H1 (cell line): ENCODE measurements around the gene FNDC5. TPM values are rescaled to one million over a fixed set of nuclear protein-coding genes. Genes with fewer than 3 reads are reported as not detected.

ENCODE experiments used
- CTCF ChIP-seq, 3 experiments: IDR thresholded peaks; 1 replicate in 2 of 3; 2 replicates in 1 of 3; pipeline versions ENCODE4 v1.5.1 to v1.6.1; 2011; ENCODE audit warnings: low read length in 3 of 3, mild to moderate bottlenecking in 3 of 3, inconsistent platforms in 2 of 3, low read depth in 1 of 3, moderate library complexity in 1 of 3; ENCODE audit not compliant: insufficient read depth in 1 of 3; ENCODE audit errors: control extremely low read depth in 1 of 3
- FOSL1 ChIP-seq: IDR thresholded peaks from 2 replicates; pipeline ENCODE4 v1.6.1; 2011; ENCODE audit warnings: mild to moderate bottlenecking, low read depth, low read length, moderate library complexity; ENCODE audit not compliant: insufficient read depth
- GTF2F1 ChIP-seq: IDR thresholded peaks from 2 replicates; pipeline ENCODE4 v1.6.1; 2012; ENCODE audit warnings: low read depth, low read length, improper control_type of control experiment, borderline replicate concordance
- POU5F1 ChIP-seq: IDR thresholded peaks from 2 replicates; pipeline ENCODE4 v1.6.1; 2011; ENCODE audit warnings: low read depth, mild to moderate bottlenecking, low read length, moderate library complexity
- RNF2 ChIP-seq: fragments of 200-900, 300-1000 bp; sonication (generic); IDR thresholded peaks from 2 replicates; pipeline ENCODE4 v1.7.1; 2016; ENCODE audit warnings: borderline replicate concordance, low read depth, mild to moderate bottlenecking, antibody characterized with exemption, low read length; ENCODE audit not compliant: poor library complexity, severe bottlenecking; ENCODE audit errors: missing control alignments
- ZNF274 ChIP-seq: IDR thresholded peaks from 2 replicates; pipeline ENCODE4 v1.7.0; 2012; ENCODE audit warnings: low read length, borderline replicate concordance; ENCODE audit errors: extremely low read depth
- polyA plus RNA-seq, 7 experiments: library from polyadenylated mRNA; depleted of rRNA in 3 of 7; stranded (reverse) in 5 of 7; unstranded in 2 of 7; fragments of >200 nt in 5 of 7; fragments of 200-250 nt in 2 of 7; gene quantifications; 1 replicate in 5 of 7; 2 replicates in 1 of 7; 4 replicates in 1 of 7; pipeline versions ENCODE4 v1.2.1 to v1.2.3, GENCODE V29; 2011 to 2013; ENCODE audit warnings: missing spikeins in 2 of 7, mixed read lengths in 2 of 7
- total RNA-seq: library from RNA; stranded (reverse); fragmentation: NEBNext Ultra II Directional; extraction: Animal tissue kit (Norgen Biotek cat#: 25700); gene quantifications from 2 replicates; pipeline ENCODE4 v1.2.1, GENCODE V29; 2021
- TF ChIP-seq, protein P1 (sequence below): fragments of 300-600 bp; sonication (generic); IDR thresholded peaks from 2 replicates; pipeline ENCODE4 v1.7.1; 2012; ENCODE audit warnings: low read length, moderate library complexity, mild to moderate bottlenecking, inconsistent platforms; ENCODE audit not compliant: insufficient replicate concordance

The FNDC5 gene
- total and polyA plus RNA-seq, 2 of the 8 experiments (the other 6 are each of a cell fraction or from before 2014, with no cell fraction given): 1.8 to 2.0 TPM

- TF ChIP-seq CTCF (IDR thresholded peaks at IDR 0.05; ENCODE audit: control extremely low read depth in 1 of 3, insufficient read depth in 1 of 3, low read depth in 1 of 3, low read length in 3 of 3): no peak
- TF ChIP-seq ZNF274: no peak
- no peak for TF ChIP-seq POU5F1
- TF ChIP-seq, protein P1, sequence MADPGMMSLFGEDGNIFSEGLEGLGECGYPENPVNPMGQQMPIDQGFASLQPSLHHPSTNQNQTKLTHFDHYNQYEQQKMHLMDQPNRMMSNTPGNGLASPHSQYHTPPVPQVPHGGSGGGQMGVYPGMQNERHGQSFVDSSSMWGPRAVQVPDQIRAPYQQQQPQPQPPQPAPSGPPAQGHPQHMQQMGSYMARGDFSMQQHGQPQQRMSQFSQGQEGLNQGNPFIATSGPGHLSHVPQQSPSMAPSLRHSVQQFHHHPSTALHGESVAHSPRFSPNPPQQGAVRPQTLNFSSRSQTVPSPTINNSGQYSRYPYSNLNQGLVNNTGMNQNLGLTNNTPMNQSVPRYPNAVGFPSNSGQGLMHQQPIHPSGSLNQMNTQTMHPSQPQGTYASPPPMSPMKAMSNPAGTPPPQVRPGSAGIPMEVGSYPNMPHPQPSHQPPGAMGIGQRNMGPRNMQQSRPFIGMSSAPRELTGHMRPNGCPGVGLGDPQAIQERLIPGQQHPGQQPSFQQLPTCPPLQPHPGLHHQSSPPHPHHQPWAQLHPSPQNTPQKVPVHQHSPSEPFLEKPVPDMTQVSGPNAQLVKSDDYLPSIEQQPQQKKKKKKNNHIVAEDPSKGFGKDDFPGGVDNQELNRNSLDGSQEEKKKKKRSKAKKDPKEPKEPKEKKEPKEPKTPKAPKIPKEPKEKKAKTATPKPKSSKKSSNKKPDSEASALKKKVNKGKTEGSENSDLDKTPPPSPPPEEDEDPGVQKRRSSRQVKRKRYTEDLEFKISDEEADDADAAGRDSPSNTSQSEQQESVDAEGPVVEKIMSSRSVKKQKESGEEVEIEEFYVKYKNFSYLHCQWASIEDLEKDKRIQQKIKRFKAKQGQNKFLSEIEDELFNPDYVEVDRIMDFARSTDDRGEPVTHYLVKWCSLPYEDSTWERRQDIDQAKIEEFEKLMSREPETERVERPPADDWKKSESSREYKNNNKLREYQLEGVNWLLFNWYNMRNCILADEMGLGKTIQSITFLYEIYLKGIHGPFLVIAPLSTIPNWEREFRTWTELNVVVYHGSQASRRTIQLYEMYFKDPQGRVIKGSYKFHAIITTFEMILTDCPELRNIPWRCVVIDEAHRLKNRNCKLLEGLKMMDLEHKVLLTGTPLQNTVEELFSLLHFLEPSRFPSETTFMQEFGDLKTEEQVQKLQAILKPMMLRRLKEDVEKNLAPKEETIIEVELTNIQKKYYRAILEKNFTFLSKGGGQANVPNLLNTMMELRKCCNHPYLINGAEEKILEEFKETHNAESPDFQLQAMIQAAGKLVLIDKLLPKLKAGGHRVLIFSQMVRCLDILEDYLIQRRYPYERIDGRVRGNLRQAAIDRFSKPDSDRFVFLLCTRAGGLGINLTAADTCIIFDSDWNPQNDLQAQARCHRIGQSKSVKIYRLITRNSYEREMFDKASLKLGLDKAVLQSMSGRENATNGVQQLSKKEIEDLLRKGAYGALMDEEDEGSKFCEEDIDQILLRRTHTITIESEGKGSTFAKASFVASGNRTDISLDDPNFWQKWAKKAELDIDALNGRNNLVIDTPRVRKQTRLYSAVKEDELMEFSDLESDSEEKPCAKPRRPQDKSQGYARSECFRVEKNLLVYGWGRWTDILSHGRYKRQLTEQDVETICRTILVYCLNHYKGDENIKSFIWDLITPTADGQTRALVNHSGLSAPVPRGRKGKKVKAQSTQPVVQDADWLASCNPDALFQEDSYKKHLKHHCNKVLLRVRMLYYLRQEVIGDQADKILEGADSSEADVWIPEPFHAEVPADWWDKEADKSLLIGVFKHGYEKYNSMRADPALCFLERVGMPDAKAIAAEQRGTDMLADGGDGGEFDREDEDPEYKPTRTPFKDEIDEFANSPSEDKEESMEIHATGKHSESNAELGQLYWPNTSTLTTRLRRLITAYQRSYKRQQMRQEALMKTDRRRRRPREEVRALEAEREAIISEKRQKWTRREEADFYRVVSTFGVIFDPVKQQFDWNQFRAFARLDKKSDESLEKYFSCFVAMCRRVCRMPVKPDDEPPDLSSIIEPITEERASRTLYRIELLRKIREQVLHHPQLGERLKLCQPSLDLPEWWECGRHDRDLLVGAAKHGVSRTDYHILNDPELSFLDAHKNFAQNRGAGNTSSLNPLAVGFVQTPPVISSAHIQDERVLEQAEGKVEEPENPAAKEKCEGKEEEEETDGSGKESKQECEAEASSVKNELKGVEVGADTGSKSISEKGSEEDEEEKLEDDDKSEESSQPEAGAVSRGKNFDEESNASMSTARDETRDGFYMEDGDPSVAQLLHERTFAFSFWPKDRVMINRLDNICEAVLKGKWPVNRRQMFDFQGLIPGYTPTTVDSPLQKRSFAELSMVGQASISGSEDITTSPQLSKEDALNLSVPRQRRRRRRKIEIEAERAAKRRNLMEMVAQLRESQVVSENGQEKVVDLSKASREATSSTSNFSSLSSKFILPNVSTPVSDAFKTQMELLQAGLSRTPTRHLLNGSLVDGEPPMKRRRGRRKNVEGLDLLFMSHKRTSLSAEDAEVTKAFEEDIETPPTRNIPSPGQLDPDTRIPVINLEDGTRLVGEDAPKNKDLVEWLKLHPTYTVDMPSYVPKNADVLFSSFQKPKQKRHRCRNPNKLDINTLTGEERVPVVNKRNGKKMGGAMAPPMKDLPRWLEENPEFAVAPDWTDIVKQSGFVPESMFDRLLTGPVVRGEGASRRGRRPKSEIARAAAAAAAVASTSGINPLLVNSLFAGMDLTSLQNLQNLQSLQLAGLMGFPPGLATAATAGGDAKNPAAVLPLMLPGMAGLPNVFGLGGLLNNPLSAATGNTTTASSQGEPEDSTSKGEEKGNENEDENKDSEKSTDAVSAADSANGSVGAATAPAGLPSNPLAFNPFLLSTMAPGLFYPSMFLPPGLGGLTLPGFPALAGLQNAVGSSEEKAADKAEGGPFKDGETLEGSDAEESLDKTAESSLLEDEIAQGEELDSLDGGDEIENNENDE: no peak
- no peak for TF ChIP-seq FOSL1
- TF ChIP-seq RNF2: no peak
- no peak for TF ChIP-seq GTF2F1
Observed at GRCh38 chr1:32899586-32900296, 29.0 kb upstream of the FNDC5 start (continued).
